SU-DHL-6 (cell line): Measurements from ENCODE around the gene PLCXD1.
"Not testable (repeated sequence)": the region's sequence is repeated elsewhere in the genome, so short reads cannot be mapped to it uniquely, and the experiment has no call there.

Experiments used
- H2AFZ ChIP-seq: fragments of 200-600 bp; sonication (generic); 2 replicates; pipeline ENCODE4 v1.6.1; 2014; ENCODE audit warnings: low read depth, mild to moderate bottlenecking, moderate library complexity, mixed read lengths, antibody characterized with exemption, low read length; ENCODE audit not compliant: severe bottlenecking
- H3F3A ChIP-seq: fragments of 200-600 bp; shearing (Covaris generic); 2 replicates; pipeline ENCODE4 v1.6.0; 2016; ENCODE audit warnings: antibody characterized with exemption, mild to moderate bottlenecking; ENCODE audit not compliant: insufficient read depth
- H3K27ac ChIP-seq: fragments of 200-600 bp; sonication (generic); 2 replicates; pipeline ENCODE4 v1.5.1; 2016; ENCODE audit warnings: low read depth, mild to moderate bottlenecking, low read length, moderate library complexity, mixed read lengths
- H3K27me3 ChIP-seq: fragments of 200-600 bp; sonication (generic), shearing (Covaris generic); 2 replicates; pipeline ENCODE4 v1.6.0; 2014; ENCODE audit warnings: mild to moderate bottlenecking, low read length
- H3K36me3 ChIP-seq: fragments of 200-600 bp; sonication (generic); 2 replicates; pipeline ENCODE4 v1.6.1; 2014; ENCODE audit warnings: mild to moderate bottlenecking, low read length, mixed read lengths
- H3K4me2 ChIP-seq: fragments of 300-600, 200-600 bp; shearing (Covaris generic), sonication (generic); 2 replicates; pipeline ENCODE4 v1.6.0; 2014; ENCODE audit warnings: low read length, low read depth, mild to moderate bottlenecking; ENCODE audit not compliant: poor library complexity, severe bottlenecking
- H3K4me3 ChIP-seq: fragments of 200-600 bp; sonication (generic); 2 replicates; pipeline ENCODE4 v1.5.1; 2014; ENCODE audit warnings: antibody characterized with exemption, low read length, mild to moderate bottlenecking, mixed read lengths; ENCODE audit not compliant: insufficient read depth, poor library complexity, severe bottlenecking
- H3K79me2 ChIP-seq: fragments of 200-600 bp; sonication (generic); 2 replicates; pipeline ENCODE4 v1.6.1; 2014; ENCODE audit warnings: mild to moderate bottlenecking, low read length, moderate library complexity; ENCODE audit not compliant: insufficient read depth
- H3K9ac ChIP-seq: fragments of 200-600 bp; sonication (generic); 2 replicates; pipeline ENCODE4 v1.7.0; 2014; ENCODE audit warnings: mild to moderate bottlenecking, low read length
- H3K9me2 ChIP-seq: fragments of 200-600 bp; sonication (generic); replicated peaks from 2 replicates; pipeline ENCODE4 v1.6.1; 2014; ENCODE audit warnings: low read length; ENCODE audit not compliant: insufficient read depth
- H3K9me3 ChIP-seq: fragments of 200-600 bp; sonication (generic); 2 replicates; pipeline ENCODE4 v1.6.1; 2014; ENCODE audit warnings: low read length, mixed read lengths; ENCODE audit not compliant: insufficient read depth
- H4K20me1 ChIP-seq: fragments of 200-600 bp; sonication (generic); 2 replicates; pipeline ENCODE4 v1.6.1; 2014; ENCODE audit warnings: low read depth, mild to moderate bottlenecking, antibody characterized with exemption, low read length, moderate library complexity, mixed read lengths
- CTCF ChIP-seq: fragments of 200-600 bp; sonication (generic); IDR thresholded peaks from one replicate; pipeline ENCODE4 v1.5.1; 2017; ENCODE audit warnings: antibody characterized with exemption, mild to moderate bottlenecking, low read length, moderate library complexity; ENCODE audit not compliant: insufficient read depth, poor library complexity, severe bottlenecking
- EZH2phosphoT487 ChIP-seq: fragments of 200-600 bp; sonication (generic), shearing (Covaris generic); conservative IDR thresholded peaks from 2 replicates; pipeline ENCODE4 v1.6.1; 2018; ENCODE audit warnings: mild to moderate bottlenecking, antibody characterized with exemption, low read length, moderate library complexity, mixed read lengths

Gene PLCXD1

GRCh38 chrX:300334-300733, 19.2 kb downstream of the PLCXD1 start:
- Histone ChIP-seq H3K4me2 (no peak overlapping the region), H4K20me1 (no peaks in the 10 kb centered on the region), H3K4me3 (no peak overlapping the region), H3K36me3 (no peaks in the 10 kb centered on the region), H3K9me2 (no peaks in the 10 kb centered on the region), H2AFZ (no peak overlapping the region), H3F3A (no peaks in the 10 kb centered on the region), H3K9ac (no peak overlapping the region), H3K79me2 (no peaks in the 10 kb centered on the region), H3K27me3 (no peaks in the 10 kb centered on the region), H3K27ac (no peak overlapping the region), H3K9me3 (no peaks in the 10 kb centered on the region)
- TF ChIP-seq EZH2phosphoT487 (no peak), CTCF (no peak)

- Histone ChIP-seq H3K4me2 (no peak overlapping the region), H3K9me3 (no peaks in the 10 kb centered on the region), H2AFZ (no peak overlapping the region), H3K36me3 (no peaks in the 10 kb centered on the region), H3K27ac (no peak overlapping the region), H3K9me2 (no peaks in the 10 kb centered on the region), H3K9ac (no peak overlapping the region), H3F3A (no peaks in the 10 kb centered on the region), H3K27me3 (no peaks in the 10 kb centered on the region), H3K79me2 (no peaks in the 10 kb centered on the region), H4K20me1 (no peaks in the 10 kb centered on the region), H3K4me3 (no peak overlapping the region)
- TF ChIP-seq CTCF: no peak
- TF ChIP-seq EZH2phosphoT487: no peak
Measured at GRCh38 chrX:302975-303374, 21.8 kb downstream of the PLCXD1 start.

- not testable (repeated sequence) for H3K9me3 ChIP-seq, H3K36me3 ChIP-seq, H3K79me2 ChIP-seq, H3K4me2 ChIP-seq, H2AFZ ChIP-seq, H3F3A ChIP-seq, H3K27ac ChIP-seq, H3K9ac ChIP-seq, H4K20me1 ChIP-seq, H3K4me3 ChIP-seq, H3K9me2 ChIP-seq, H3K27me3 ChIP-seq
Measured at GRCh38 chrX:305781-306613, 24.8 kb downstream of the PLCXD1 start.

- not testable (repeated sequence) for H3K9me2 ChIP-seq, H3K27ac ChIP-seq, H3K79me2 ChIP-seq, H3K4me2 ChIP-seq, H3K36me3 ChIP-seq, H3K9ac ChIP-seq, H3F3A ChIP-seq, H3K4me3 ChIP-seq, H4K20me1 ChIP-seq, H3K9me3 ChIP-seq, H2AFZ ChIP-seq, H3K27me3 ChIP-seq
Measured at GRCh38 chrX:306614-307251, 25.6 kb downstream of the PLCXD1 start.
